GM11168 (cell line): ENCODE data around the gene CDH24.

ENCODE experiments used
- in situ Hi-C: fragments of 300-500 bp; cut with MboI; formaldehyde crosslinking; loops from one replicate; pipeline ENCODE4 v1.12.0; 2022; ENCODE audit warnings: low sequenced_read_pairs; ENCODE audit not compliant: unreplicated experiment

Gene CDH24

DNA sequence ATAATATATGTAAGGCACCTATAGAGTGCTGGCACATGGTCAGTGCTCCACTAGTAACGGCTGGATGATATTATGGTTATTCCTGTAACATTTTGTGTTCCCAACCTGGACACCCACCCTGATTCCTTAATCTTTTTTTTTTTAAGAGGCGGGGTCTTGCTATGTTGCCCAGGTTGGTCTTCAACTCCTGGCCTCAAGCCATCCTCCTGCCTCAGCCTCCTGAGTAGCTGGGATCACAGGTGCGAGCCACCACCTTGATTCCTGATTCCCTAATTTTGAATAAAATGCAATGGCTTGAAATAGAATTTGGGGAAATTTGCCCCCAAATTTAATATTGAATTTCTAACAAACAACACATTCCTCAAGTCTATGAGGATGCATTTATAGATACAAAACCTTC is 54.7 kb downstream of the CDH24 start:
- in situ Hi-C loops = no loop called here

DNA sequence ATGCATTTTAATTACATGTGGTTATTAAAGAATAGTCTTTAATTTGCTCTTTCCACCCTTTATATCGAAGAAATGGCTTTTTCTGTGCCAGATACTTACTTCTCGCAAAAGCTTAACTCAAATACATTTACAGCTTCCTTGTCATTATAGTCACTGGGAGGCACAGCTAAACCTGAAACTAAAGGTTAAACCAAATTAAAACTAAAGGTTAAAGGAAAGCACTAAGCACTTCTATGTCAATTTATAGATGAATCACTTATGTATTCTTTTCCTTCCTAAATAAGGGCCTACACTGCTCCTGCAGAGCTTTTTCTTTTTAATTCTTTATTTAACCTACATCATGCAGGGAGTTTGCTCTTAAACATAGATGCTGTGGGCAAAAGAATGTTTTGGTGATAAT is 56.5 kb downstream of the CDH24 start:
- in situ Hi-C loops = no loop called here

- in situ Hi-C loops = no loop called here
Observed at GRCh38 chr14:22998329-22999012, 58.8 kb downstream of the CDH24 start.

DNA sequence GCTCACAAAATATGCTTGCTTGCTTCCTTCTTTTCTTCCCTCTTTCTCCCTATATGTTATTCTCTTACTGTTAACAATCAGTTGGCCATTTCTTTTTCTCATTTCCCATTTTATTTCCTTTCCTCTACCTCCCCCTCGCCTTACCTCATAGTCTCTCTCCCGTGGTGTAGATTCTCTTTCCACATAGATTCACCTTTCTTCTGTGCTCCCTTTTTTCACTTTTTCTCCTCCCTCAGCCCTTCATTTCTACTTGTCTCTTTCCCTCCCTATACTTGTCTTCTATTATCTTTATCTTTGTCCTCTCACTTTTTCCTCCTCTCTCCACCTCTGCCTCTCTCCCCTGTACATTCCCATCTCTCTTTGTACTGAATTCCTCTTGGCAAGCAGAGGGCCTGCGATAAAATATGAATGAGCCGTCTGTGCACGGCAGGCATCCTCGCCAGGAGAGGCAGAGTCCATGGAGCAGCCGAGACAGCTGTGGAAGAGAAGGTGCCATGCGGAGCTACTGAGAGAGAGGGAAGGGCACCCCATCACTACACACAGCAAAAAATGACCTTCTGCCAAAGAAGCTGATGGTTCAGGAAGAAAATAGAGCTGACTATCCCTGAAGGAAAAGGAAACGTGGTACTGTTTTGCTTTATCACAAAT is 59.5 kb downstream of the CDH24 start:
- in situ Hi-C loops = no loop called here
